T-helper 1 cell treated with Interleukin-12 subunit alpha and Interleukin-12 subunit beta and Interleukin-4 antibody, amounts not matched to agents 30 μg/mL and 1 μg/mL, for 36 hours (primary cell): ENCODE measurements around the gene ABCA6.
"Not testable (repeated sequence)": the region's sequence is repeated elsewhere in the genome, so short reads cannot be mapped to it uniquely, and the experiment has no call there.

Experiments used
- H3K27ac Mint-ChIP-seq: one replicate; pipeline ENCODE4 v1.8.0; 2021; ENCODE audit warnings: mild to moderate bottlenecking, mixed read lengths
- H3K27me3 Mint-ChIP-seq: one replicate; pipeline ENCODE4 v1.8.0; 2021; ENCODE audit warnings: low read depth, mixed read lengths
- H3K36me3 Mint-ChIP-seq: one replicate; pipeline ENCODE4 v1.8.0; 2021; ENCODE audit warnings: low read depth, mixed read lengths
- H3K4me1 Mint-ChIP-seq: one replicate; pipeline ENCODE4 v1.8.0; 2021; ENCODE audit warnings: low read depth, mixed read lengths
- H3K4me3 Mint-ChIP-seq: one replicate; pipeline ENCODE4 v1.8.0; 2021; ENCODE audit warnings: mild to moderate bottlenecking, moderate library complexity, mixed read lengths
- H3K9me3 Mint-ChIP-seq: one replicate; pipeline ENCODE4 v1.8.0; 2021; ENCODE audit warnings: mixed read lengths

ABCA6 gene, protein sequence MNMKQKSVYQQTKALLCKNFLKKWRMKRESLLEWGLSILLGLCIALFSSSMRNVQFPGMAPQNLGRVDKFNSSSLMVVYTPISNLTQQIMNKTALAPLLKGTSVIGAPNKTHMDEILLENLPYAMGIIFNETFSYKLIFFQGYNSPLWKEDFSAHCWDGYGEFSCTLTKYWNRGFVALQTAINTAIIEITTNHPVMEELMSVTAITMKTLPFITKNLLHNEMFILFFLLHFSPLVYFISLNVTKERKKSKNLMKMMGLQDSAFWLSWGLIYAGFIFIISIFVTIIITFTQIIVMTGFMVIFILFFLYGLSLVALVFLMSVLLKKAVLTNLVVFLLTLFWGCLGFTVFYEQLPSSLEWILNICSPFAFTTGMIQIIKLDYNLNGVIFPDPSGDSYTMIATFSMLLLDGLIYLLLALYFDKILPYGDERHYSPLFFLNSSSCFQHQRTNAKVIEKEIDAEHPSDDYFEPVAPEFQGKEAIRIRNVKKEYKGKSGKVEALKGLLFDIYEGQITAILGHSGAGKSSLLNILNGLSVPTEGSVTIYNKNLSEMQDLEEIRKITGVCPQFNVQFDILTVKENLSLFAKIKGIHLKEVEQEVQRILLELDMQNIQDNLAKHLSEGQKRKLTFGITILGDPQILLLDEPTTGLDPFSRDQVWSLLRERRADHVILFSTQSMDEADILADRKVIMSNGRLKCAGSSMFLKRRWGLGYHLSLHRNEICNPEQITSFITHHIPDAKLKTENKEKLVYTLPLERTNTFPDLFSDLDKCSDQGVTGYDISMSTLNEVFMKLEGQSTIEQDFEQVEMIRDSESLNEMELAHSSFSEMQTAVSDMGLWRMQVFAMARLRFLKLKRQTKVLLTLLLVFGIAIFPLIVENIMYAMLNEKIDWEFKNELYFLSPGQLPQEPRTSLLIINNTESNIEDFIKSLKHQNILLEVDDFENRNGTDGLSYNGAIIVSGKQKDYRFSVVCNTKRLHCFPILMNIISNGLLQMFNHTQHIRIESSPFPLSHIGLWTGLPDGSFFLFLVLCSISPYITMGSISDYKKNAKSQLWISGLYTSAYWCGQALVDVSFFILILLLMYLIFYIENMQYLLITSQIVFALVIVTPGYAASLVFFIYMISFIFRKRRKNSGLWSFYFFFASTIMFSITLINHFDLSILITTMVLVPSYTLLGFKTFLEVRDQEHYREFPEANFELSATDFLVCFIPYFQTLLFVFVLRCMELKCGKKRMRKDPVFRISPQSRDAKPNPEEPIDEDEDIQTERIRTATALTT (N-terminal part only)

DNA sequence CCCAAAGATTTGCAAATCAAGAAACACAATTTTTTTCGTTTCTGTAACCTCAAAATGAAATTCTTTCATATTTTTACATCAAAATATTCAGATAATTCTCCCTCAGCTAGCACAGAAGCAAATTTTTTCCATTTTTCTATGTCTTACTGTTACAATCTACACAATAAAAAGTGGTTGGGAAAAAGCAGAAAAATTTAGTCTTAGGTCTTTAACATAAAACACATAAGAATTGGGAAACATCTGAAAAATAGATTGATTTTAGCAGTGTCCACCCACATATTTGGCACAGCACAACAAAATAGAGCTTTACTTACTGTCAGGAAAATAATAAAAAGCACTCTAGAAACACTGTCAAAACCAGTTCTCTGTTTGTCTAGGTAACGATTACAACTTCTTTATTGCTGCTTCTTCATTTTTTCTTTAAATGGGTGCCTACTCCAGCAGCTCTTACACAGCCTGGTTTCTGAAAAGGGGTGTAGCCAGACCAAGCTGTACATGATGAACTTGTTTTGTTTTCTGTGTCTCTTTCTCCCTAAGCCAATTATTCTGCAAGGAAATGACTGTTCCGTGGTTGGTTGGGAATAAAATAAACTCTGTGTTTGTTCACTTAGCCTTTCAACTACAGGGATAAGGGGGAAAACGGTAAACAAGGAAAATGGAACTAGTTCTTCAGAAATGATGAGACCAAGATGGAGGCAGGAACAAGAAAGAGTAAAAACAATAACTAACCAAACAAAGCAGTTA, at the start of gene ABCA6:
Gene ABCA6, minus strand, starts transcription at position 465 of the 744 bp plus-strand sequence. CDS start 1,192 bp downstream, outside the sequence.
- no peak within 1 kb of the TSS for H3K27ac Mint-ChIP-seq
- peaks cover 3% of the 10 kb centered on the region for H3K27me3 Mint-ChIP-seq

DNA sequence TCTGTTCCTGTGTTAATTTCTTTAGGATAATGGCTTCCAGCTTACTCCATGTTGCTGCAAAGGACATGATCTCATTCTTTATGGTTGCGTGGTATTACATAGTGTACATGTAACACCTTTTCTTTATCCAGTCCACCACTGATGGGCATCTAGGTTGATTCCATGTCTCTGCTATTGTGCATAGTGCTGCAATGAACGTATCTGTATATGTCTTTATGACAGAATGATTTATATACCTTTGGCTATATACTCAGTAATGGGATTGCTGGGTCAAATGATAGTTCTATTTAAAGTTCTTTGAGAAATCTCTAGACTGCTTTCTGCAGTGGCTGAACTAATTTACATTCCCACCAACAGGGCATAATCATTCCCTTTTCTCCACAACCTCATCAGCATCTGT, 47.1 kb upstream of the ABCA6 start:
- no peak overlapping the region for H3K4me3 Mint-ChIP-seq
- H3K27ac Mint-ChIP-seq, result no peak overlapping the region
- no peaks in the 10 kb centered on the region for H3K36me3 Mint-ChIP-seq
- no peaks in the 10 kb centered on the region for H3K9me3 Mint-ChIP-seq
- no peaks in the 10 kb centered on the region for H3K27me3 Mint-ChIP-seq
- no peaks in the 10 kb centered on the region for H3K4me1 Mint-ChIP-seq

More for the DNA sequence above, at the start of gene ABCA6:
- H3K36me3 Mint-ChIP-seq, result no peaks in the 10 kb centered on the region
- no peaks in the 10 kb centered on the region for H3K4me1 Mint-ChIP-seq
- no peaks in the 10 kb centered on the region for H3K9me3 Mint-ChIP-seq
- H3K4me3 Mint-ChIP-seq, result no peak within 1 kb of the TSS

DNA sequence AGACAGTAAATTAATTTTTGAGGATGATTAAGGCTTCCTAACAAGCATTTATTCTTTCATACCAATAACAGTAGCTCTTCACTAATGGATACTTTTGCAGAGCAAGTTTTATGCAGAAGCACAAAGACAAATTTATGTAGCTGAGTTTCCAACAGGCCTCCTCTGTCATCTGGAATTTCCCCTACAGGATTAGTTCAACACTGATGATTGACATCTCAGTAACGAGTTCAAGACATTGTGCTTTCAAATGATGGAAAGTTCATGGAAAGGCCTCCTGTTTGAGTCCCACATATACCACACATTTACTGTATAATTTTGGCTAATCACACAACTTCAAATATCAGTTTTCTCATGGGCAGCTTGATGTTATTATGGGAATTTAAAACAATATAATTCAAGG, 46.4 kb upstream of the ABCA6 start:
- H3K4me3 Mint-ChIP-seq, result no peak overlapping the region
- H3K36me3 Mint-ChIP-seq, result no peaks in the 10 kb centered on the region
- no peaks in the 10 kb centered on the region for H3K4me1 Mint-ChIP-seq
- no peaks in the 10 kb centered on the region for H3K27me3 Mint-ChIP-seq
- no peaks in the 10 kb centered on the region for H3K9me3 Mint-ChIP-seq
- H3K27ac Mint-ChIP-seq, result no peak overlapping the region

DNA sequence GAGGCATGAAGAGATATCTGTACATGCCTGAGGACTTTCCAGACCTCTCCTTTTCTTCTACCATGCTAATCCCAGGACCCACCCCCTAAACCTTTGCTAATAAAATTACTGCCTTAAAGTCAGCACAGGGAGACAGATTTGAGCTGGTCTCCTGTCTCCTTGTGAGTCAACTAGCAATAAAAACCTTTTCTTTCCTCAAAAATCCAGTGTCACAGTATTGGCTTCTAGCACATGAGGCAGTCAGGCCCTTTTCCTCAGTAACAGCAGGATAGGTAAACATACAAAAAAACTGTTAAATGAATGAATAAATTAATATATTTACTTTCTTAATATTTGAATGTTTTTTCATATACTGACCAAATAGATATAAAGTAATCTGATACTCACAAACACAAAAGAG, 45.6 kb upstream of the ABCA6 start:
- no peak overlapping the region for H3K27ac Mint-ChIP-seq
- H3K9me3 Mint-ChIP-seq, result no peaks in the 10 kb centered on the region
- H3K4me1 Mint-ChIP-seq, result no peaks in the 10 kb centered on the region
- no peaks in the 10 kb centered on the region for H3K27me3 Mint-ChIP-seq
- H3K36me3 Mint-ChIP-seq, result no peaks in the 10 kb centered on the region
- no peak overlapping the region for H3K4me3 Mint-ChIP-seq

DNA sequence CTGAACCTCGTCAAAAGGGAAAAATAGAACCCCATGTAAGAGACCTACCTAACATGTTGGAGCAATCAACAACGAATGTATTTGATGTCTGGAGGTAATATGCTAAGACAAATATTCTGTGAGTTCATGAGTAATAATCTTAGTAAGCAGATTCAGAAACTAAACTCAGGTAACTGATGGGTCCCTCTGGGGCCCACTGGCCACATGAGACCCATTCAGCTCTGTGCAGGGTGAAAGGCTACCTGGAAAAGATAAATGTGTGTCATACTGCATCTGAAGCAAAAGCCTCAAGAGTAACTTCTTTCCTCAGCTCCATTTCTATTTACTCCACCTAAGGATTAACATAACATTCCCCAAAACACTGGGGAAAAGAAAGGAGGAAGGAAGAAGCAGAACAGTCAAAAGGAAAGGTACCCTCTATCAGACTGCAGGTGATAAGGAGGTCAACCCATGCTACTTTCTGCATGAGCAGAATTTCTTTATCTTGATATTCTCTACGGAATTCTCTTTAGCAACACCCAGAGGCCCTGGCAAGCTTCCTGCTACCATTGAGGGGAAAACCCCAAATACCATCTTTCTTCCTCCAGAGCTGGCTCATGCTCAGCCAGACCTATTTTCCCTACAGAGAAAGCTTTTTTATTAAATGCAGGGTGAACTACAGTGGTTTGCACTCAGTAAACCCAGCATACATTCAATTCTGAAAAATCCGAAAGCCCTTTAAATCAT, 37.7 kb upstream of the ABCA6 start:
- H3K9me3 Mint-ChIP-seq, result no peaks in the 10 kb centered on the region
- no peak overlapping the region for H3K4me3 Mint-ChIP-seq
- H3K36me3 Mint-ChIP-seq, result no peaks in the 10 kb centered on the region
- no peak overlapping the region for H3K27ac Mint-ChIP-seq
- no peaks in the 10 kb centered on the region for H3K27me3 Mint-ChIP-seq
- no peaks in the 10 kb centered on the region for H3K4me1 Mint-ChIP-seq

DNA sequence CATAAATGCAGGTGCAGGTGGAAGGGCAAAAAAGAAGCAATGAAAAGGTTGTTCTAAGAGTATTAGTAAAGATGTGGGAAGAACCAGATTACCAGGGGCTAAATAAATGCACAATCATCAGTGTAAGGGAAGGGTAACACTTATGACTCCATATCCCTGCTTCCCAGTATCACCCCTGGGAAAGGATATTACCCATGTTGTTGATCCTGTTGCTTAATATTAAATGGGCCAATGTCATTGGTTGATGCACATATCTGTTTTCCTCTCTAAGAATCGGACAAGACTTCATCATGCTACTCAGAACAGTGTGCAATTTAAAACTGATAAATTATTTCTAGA, 34.7 kb upstream of the ABCA6 start:
- no peaks in the 10 kb centered on the region for H3K9me3 Mint-ChIP-seq
- no peak overlapping the region for H3K27ac Mint-ChIP-seq
- H3K4me3 Mint-ChIP-seq, result no peak overlapping the region

DNA sequence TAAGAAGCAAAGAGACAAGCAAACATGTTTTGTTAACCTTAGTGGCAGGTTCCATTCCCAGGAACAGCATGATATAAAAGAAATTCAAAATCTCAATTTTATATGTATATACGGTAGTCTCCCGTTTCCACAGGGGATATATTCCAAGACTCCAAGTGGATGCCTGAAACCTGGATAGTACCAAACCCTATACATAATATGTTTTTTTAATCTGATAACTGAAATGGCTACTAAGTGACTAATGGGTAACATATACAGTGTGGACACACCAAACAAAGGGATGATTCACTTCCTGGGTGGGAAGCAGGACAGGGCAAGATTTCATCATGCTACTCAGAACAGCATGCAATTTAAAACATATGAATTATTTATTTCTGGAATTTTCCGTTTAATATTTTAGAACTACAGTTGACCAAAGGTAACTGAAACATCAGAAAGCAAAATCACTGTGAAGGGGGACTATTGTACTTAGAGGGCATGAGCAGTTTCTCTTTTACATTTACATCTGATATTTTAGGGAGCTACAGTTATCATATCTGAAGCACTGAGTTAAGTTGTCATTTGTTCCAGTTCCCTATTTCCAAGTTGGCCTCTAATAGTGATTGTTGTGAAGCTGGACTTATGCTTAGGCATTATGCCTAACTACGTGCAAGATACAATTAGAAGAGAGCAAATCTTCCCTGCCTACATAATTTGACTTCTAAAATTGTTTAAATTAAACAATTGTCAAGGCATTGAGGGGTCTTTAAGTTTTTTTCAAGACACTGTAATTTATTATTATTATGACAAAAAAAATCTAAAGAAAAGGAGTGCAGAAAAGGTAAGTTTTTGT, 34.1 kb upstream of the ABCA6 start:
- H3K9me3 Mint-ChIP-seq, result no peaks in the 10 kb centered on the region
- H3K27me3 Mint-ChIP-seq, result no peaks in the 10 kb centered on the region
- H3K36me3 Mint-ChIP-seq, result no peaks in the 10 kb centered on the region
- no peaks in the 10 kb centered on the region for H3K4me1 Mint-ChIP-seq
- H3K27ac Mint-ChIP-seq, result no peak overlapping the region
- no peak overlapping the region for H3K4me3 Mint-ChIP-seq

More for the DNA sequence above, 34.7 kb upstream of the ABCA6 start:
- H3K36me3 Mint-ChIP-seq, result no peaks in the 10 kb centered on the region
- no peaks in the 10 kb centered on the region for H3K27me3 Mint-ChIP-seq
- H3K4me1 Mint-ChIP-seq, result no peaks in the 10 kb centered on the region

DNA sequence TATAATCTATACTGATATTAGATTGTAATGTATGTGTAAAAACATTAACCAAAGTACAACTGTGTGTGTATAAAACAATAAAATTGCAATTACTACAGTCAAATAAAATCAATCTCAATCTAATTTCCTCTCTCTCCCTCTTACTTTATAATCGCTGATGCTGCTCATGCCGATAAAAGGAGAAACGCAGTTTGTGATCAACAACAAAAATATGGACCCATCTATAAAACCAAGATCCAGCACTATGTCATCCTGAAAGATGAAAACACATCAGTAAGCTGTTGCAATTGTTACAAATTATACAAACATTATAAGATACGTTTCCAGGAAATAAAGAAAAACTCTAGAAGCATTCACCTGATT, 33.5 kb upstream of the ABCA6 start:
- no peaks in the 10 kb centered on the region for H3K27me3 Mint-ChIP-seq
- H3K9me3 Mint-ChIP-seq, result peaks cover 3% of the 10 kb centered on the region
- H3K4me3 Mint-ChIP-seq, result no peak overlapping the region
- H3K4me1 Mint-ChIP-seq, result no peaks in the 10 kb centered on the region
- H3K36me3 Mint-ChIP-seq, result no peaks in the 10 kb centered on the region
- no peak overlapping the region for H3K27ac Mint-ChIP-seq

DNA sequence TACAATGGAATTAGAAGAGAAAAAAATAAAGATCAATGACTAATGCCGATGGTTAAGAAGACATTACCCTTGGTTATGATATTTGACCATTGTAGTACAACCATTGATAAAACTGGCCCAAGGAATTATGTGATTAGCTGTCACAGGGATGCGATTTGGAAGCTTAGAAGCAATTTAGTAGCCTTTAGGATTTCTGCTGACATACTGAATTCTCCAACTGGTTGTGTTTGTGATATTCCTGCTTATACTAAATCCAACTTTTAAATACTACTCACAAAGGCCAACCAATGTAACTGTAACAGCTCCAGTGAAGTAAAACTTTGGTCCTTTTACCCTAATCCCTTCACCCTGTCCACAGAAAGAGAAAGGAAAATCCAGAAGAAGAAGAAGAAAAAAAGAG, 31.4 kb upstream of the ABCA6 start:
- Mint-ChIP-seq H3K27me3 (no peaks in the 10 kb centered on the region), H3K4me3 (no peak overlapping the region), H3K36me3 (no peaks in the 10 kb centered on the region), H3K4me1 (no peaks in the 10 kb centered on the region), H3K9me3 (peaks cover 3% of the 10 kb centered on the region), H3K27ac (no peak overlapping the region)

DNA sequence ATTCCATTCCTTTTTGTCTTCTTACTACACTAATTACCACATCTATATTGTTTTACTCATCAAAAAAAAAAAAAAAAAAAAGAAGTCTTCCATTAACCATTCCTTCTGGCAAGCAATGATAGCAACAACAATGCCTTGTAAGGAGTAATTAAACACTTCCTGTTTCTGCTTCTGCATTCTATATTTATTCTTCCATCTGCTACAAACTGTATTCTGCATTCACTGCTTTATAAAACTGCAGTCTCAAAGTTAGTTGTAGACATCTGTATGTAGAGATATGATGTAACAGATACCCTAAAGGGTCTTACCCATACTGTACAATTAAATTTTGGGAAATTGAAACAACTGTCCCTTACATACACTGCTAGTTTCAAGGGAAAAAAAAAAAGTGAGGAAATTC, 28.7 kb upstream of the ABCA6 start:
- no peak overlapping the region for H3K4me3 Mint-ChIP-seq
- no peaks in the 10 kb centered on the region for H3K4me1 Mint-ChIP-seq

DNA sequence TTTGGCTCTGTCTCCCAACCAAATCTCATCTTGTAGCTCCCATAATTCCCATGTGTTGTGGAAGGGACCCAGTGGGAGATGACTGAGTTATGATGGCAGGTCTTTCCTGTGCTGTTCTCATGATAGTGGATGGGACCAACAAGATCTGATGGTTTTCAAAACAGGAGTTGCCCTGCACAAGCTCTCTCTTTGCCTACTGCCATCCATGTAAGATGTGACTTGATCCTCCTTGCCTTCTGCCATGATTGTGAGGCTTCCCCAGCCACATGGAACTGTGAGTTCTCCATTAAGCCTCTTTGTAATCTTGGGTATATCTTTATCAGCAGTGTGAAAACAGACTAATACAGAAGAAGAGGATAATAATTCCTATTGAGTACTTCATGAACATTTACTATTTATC, 26.9 kb upstream of the ABCA6 start:
- not testable (repeated sequence) for H3K27ac Mint-ChIP-seq, H3K4me1 Mint-ChIP-seq, H3K36me3 Mint-ChIP-seq, H3K4me3 Mint-ChIP-seq, H3K27me3 Mint-ChIP-seq, H3K9me3 Mint-ChIP-seq

More for the DNA sequence above, 28.7 kb upstream of the ABCA6 start:
- no peaks in the 10 kb centered on the region for H3K27me3 Mint-ChIP-seq
- H3K9me3 Mint-ChIP-seq, result peaks cover 3% of the 10 kb centered on the region
- H3K27ac Mint-ChIP-seq, result no peak overlapping the region
- H3K36me3 Mint-ChIP-seq, result no peaks in the 10 kb centered on the region

DNA sequence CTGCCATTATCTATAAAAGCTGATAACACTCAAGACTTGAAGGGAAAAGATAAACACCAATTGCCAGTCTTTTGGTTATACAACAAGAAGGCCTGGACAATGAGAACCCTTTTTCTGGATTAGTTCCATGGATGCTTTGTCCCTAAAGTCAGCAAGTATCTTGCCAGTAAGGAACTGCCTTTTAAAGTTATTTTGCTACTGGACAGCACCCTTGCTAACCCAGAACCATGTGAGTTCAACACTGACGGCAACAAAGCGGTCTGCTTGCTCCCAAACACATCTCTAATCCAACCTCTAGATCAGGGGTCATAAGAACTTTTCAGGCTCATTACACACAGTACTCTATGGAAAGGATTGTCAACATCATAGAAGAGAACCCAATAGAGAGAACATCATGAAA, 25.3 kb upstream of the ABCA6 start:
- Mint-ChIP-seq H3K4me3 (no peak overlapping the region), H3K36me3 (no peaks in the 10 kb centered on the region), H3K27ac (no peak overlapping the region), H3K27me3 (no peaks in the 10 kb centered on the region), H3K9me3 (peaks cover 3% of the 10 kb centered on the region), H3K4me1 (no peaks in the 10 kb centered on the region)

DNA sequence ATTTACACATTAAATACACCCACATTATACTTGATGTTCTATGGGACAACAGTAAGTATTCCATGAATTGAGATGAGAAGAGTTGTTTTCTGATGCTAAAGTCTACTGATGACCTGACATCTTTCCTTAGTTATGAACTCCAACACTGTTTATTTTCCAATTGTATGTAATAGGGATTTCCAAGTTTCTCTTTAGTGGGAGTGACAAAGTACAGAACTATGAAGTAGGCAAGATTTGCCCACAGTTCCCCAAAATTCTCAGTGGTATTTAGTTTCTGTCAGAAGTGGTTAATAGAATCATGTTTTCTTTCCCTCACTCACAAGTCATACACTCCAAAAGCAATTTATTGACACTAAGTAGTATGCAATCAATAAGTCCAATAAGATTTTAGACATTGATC, 22.5 kb upstream of the ABCA6 start:
- Mint-ChIP-seq H3K27ac (no peak overlapping the region), H3K27me3 (no peaks in the 10 kb centered on the region), H3K36me3 (no peaks in the 10 kb centered on the region), H3K4me1 (no peaks in the 10 kb centered on the region), H3K4me3 (no peak overlapping the region), H3K9me3 (no peaks in the 10 kb centered on the region)
